Ishikawa (cell line): Measurements from ENCODE around the gene COL13A1.

Experiments
- CEBPB ChIP-seq: IDR thresholded peaks from 2 replicates; pipeline ENCODE4 v1.6.1; 2012
- CREB1 ChIP-seq: IDR thresholded peaks from 2 replicates; pipeline ENCODE4 v1.6.1; 2012; ENCODE audit warnings: low read depth
- EGR1 ChIP-seq: IDR thresholded peaks from 2 replicates; pipeline ENCODE4 v1.6.1; 2012
- EP300 ChIP-seq: IDR thresholded peaks from 2 replicates; pipeline ENCODE4 v1.6.1; 2012; ENCODE audit warnings: borderline replicate concordance
- FOXM1 ChIP-seq: IDR thresholded peaks from 2 replicates; pipeline ENCODE4 v1.6.1; 2012; ENCODE audit warnings: low read depth, borderline replicate concordance
- MAX ChIP-seq: IDR thresholded peaks from 2 replicates; pipeline ENCODE4 v1.6.1; 2012
- NFIC ChIP-seq: IDR thresholded peaks from 2 replicates; pipeline ENCODE4 v1.6.1; 2012
- RAD21 ChIP-seq: IDR thresholded peaks from 2 replicates; pipeline ENCODE4 v1.6.1; 2012; ENCODE audit warnings: low read depth
- REST ChIP-seq: IDR thresholded peaks from 2 replicates; pipeline ENCODE4 v1.6.1; 2012; ENCODE audit warnings: low read depth, mild to moderate bottlenecking
- TAF1 ChIP-seq: IDR thresholded peaks from 2 replicates; pipeline ENCODE4 v1.6.1; 2012; ENCODE audit warnings: low read depth, mild to moderate bottlenecking
- TCF12 ChIP-seq: IDR thresholded peaks from 2 replicates; pipeline ENCODE4 v1.6.1; 2012; ENCODE audit warnings: low read depth
- TEAD4 ChIP-seq: IDR thresholded peaks from 2 replicates; pipeline ENCODE4 v1.6.1; 2012
- USF1 ChIP-seq: IDR thresholded peaks from 2 replicates; pipeline ENCODE4 v1.6.1; 2012
- YY1 ChIP-seq: IDR thresholded peaks from 2 replicates; pipeline ENCODE4 v1.6.1; 2012; ENCODE audit warnings: low read depth
- ZBTB7A ChIP-seq: IDR thresholded peaks from 2 replicates; pipeline ENCODE4 v1.6.1; 2012; ENCODE audit warnings: low read depth

The COL13A1 gene

GRCh38 chr10:69863580-69863979, 61.9 kb downstream of the COL13A1 start:
- no peak for TF ChIP-seq CREB1
- TF ChIP-seq YY1: no peak
- no peak for TF ChIP-seq TEAD4
- TF ChIP-seq FOXM1: no peak
- no peak for TF ChIP-seq TCF12
- no peak for TF ChIP-seq NFIC
- no peak for TF ChIP-seq REST
- no peak for TF ChIP-seq MAX
- TF ChIP-seq EGR1: no peak
- no peak for TF ChIP-seq ZBTB7A
- TF ChIP-seq EP300: no peak
- no peak for TF ChIP-seq USF1
- TF ChIP-seq TAF1: no peak
- TF ChIP-seq RAD21: no peak
- TF ChIP-seq CEBPB: no peak

GRCh38 chr10:69864321-69864720, 62.6 kb downstream of the COL13A1 start:
- TF ChIP-seq REST: no peak
- no peak for TF ChIP-seq FOXM1
- no peak for TF ChIP-seq CREB1
- TF ChIP-seq NFIC: no peak
- no peak for TF ChIP-seq EP300
- no peak for TF ChIP-seq TCF12

GRCh38 chr10:69865450-69865849, 63.7 kb downstream of the COL13A1 start:
- no peak for TF ChIP-seq TAF1
- TF ChIP-seq EP300: no peak
- TF ChIP-seq YY1: no peak
- no peak for TF ChIP-seq FOXM1

- TF ChIP-seq USF1 (no peak), CEBPB (no peak), TCF12 (no peak), REST (no peak), CREB1 (no peak), EP300 (no peak), FOXM1 (no peak), YY1 (no peak), EGR1 (no peak), TEAD4 (no peak), RAD21 (no peak), TAF1 (no peak), NFIC (no peak), MAX (no peak), ZBTB7A (no peak)
Observed at GRCh38 chr10:69866246-69866687, 64.6 kb downstream of the COL13A1 start.

- TF ChIP-seq NFIC (no peak), EGR1 (no peak), MAX (no peak), REST (no peak), TAF1 (no peak), EP300 (no peak), CEBPB (no peak), CREB1 (no peak)
Observed at GRCh38 chr10:69866688-69867461, 65.2 kb downstream of the COL13A1 start.
